GM19240 (cell line): ENCODE results near the gene HAPLN2.
"Not testable (repeated sequence)": the region's sequence is repeated elsewhere in the genome, so short reads cannot be mapped to it uniquely, and the experiment has no call there.

ENCODE experiments used
- DNase-seq: peaks from one replicate; pipeline ENCODE4 v3.0.0; 2011; ENCODE audit warnings: low spot score; ENCODE audit not compliant: insufficient read length

The HAPLN2 gene

DNA sequence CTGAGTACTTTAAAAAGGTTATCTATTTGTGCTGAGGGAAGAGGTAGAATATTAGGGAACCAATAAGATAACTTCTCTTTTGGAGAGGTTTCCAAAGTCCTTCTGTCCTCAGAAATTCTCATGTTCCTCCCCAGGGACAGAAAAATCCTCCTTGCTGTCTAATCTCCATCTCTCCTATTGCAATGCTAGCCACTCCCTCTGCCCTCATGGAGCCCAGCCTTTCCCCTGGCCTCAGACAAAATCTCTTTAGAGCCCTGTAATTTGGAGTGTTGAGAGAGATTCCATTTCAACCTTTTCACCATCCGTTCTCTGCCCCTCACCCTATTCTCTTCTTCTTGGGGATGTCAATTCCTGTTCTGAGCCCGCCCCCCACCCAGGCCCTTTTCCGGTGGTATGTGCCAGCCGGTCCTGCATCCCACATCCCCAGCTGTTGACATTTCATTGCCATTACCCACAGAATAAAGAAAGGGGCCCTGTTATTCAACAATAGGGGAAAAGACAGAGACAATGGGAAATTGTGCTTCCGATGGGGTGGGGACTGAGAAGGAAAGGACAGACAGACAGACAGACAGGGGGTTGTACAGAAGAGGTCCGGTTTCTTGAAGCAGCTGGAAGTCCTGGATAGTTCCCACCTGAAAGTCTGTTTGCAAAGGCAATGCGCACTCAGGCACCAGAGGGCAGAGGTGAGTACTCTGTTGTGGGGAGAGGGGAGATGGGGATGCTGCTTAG lies at the start of gene HAPLN2:
TSS of gene HAPLN2 (plus strand) at position 563 of the 729 bp plus-strand sequence. CDS start 4,076 bp downstream, outside the sequence.
- DNase-seq: no peak

DNA sequence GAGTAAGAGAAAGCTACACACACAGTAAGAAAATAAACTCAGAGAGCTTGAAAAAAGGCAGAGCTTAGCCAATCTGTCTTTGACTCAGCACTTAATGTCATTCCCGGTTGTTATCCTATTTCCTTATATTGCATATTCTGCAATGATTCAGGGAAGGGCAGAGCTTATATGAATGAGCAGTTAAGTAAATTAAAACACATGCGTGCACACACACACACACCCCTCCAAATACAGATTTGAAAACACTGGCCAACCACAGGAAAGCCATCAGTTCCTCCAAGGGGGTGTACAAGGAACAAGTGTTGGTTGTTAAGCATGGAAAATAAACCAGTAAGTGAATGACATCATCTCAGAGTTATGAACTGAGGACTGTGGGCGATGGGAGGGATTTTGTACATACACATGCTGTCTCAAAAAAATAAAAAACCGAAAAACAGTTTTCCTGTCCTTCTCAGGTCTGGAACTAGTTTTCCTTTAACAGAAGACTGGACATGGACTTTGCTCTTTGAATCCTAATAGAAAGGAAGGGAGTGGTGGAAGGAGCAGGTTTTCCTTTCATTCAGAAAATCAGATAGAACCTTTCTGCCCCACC lies 47.9 kb upstream of the HAPLN2 start:
- no peak for DNase-seq

DNA sequence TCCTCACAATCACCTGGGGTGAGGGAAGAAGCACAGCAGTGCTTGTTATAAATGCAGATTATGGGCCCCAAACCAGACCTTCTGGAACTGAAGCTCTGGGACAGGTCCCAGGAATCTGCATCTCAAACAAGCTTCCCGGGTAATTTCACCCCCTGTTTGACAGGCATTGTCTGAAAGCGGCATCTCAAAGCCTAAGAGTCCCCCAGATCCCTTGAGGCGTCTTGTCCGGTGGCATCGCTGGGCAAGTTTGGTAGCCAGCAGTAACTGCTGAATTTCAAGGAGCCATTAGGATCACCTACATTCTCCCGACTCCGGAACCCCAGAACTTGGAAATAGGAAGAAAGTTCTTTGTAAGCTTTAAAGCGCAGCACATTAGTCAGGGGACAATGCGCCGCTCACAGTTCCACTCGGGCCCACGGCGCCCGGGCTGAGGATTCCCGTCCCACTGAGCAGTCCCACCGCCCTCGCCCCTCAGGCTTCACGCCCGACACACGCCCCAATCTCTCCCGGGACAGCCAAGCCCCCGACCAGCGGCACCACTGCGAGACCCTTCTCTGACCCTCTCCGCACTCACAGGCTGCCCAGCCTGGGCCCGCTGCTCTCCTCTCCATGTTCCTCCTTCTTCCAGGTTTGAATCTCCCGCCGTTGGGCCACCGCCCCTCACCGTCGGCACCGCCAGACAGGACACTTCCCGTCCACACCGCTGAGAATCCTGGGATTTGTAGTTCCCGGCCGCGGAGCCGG lies 47.1 kb upstream of the HAPLN2 start, which contains the start of gene IQGAP3:
TSS of gene IQGAP3 (minus strand) at position 647 of the 744 bp plus-strand sequence. CDS start at position 611, 36 bp downstream.
- peak; percentile 95 for DNase-seq

DNA sequence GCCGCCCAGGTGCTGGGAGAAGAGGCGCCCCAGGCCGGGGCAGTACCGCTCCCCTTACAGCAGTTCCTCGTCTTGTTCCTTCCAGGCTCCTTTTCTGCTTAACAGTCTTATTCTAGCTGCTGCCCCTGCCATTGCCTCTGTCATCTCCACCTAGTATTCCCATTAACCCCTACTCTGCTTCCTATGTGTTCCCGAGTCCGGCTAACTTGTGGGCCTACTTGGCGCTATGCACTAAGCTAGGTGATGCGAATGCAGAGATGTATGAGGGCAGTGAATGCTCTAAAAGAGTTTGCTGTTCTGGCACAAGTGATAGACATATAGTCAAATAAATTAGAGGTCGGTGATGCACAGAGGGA lies 46.6 kb upstream of the HAPLN2 start:
- no peak for DNase-seq

DNA sequence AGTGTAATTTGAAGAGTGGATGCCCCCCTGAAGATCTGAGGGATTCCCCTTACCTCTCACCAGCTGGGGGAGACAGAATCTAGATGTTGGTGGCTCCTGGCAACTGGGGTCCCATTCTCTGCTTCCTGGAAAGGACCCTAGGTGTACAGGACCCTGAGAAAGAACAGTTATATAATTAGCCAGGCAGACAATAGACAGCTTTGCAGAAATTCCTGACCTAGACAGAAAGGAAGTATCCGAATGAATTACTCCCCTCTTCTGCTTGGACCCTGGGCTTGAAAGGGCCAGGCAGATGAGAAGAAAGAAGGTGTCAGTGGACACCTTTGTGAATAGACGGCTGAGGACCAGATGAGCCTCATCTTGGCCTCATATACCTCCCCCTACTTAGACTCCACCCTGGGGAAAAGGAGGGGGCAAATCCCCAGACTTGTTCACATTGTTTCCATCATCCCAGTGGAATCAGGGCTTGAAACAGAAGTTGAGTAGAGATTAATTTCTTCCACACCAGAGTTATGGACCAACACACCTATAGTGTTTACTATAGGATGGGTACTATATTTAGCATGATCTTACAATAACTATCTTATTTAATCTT lies 45.1 kb upstream of the HAPLN2 start:
- DNase-seq: no peak

DNA sequence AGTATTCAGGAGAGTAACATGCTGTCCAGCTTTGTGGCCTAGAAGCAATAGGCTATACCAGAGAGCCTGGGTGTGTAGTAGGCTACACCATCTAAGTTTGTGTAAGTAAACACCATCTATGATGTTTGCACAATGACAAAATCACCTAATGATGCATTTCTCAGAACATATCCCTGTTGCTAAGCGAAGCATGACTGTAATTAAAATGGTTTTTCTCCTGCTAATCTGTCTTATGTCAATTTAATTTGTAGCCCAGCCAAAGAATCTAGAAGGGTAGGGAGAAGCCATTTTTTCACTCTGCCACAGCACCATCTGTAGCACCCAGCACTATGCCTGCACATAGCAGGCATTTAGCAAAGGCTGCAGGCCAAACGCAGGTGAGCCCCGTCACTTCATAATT lies 41.7 kb upstream of the HAPLN2 start:
- no peak for DNase-seq

DNA sequence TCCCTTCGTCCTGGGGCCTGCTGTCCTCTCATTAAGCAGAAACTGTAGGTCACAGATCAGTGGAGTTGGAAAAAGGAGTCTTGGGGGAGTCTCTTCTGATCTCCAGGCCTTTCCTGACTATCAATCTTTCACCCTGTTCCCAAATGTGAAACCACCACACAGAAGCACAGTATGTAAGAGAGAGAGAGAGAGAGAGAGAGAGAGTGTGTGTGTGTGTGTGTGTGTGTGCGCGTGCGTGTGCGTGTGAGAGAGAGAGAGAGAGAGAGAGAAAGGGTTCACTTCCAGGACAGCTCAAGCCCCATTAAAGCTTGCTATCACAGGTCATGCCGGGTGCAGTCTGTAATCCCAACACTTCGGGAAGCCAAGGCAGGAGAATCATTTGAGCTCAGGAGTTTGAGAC lies 41.2 kb upstream of the HAPLN2 start:
- DNase-seq: no peak

DNA sequence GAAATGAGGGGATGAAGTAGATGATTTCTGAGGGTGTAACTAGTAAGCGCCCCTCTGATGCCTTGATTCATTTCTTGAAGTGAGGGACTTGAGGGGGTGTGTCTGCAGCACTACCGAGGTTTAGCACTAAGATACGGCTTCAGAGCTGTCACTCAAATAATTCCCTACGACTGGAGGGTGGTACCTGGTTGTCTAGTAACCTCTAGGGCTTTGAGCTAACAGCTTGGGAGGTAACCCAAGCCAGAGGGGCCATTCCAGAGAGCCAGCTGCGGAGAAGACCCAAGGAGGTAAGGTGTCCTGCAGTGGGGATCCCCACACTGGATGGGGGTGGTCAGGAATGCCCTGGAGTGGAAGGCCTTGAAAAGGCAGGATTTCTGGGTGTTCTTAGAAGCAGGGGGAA lies 39.7 kb upstream of the HAPLN2 start, which contains the start of gene TTC24:
TSS of gene TTC24 (plus strand) at position 252 of the 400 bp plus-strand sequence. CDS start 1,642 bp downstream, outside the sequence.
- no peak for DNase-seq

DNA sequence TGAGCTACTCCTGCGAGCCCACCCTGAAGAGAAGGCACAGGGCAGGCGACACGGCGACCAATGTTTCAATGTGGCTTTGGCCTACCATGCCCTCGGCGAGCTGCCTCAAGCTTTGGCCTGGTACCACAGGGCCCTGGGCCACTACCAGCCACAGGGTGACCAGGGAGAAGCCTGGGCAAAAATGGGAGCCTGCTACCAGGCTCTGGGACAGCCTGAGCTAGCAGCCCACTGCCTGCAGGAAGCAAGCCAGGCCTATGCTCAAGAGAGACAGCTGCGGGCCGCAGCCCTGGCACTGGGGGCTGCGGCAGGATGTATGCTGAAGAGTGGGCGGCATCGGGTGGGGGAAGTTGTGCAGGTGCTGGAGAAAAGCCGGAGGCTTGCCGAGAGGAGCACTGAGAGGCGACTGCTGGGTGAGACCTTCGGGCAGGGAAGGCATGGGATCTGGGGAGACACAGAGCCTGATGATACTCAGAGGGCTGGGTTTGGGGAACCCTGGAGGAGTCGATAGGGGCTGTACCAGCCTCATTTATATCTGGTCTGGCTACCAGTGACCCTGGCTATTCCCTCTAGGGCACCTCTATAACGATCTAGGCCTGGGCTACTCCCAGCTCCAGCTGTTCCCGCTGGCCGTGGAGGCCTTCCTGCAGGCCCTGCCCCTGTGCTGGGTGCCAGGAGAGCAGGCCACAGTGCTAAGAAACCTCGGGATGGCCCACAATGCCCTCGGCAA lies 37.4 kb upstream of the HAPLN2 start:
- no peak for DNase-seq

DNA sequence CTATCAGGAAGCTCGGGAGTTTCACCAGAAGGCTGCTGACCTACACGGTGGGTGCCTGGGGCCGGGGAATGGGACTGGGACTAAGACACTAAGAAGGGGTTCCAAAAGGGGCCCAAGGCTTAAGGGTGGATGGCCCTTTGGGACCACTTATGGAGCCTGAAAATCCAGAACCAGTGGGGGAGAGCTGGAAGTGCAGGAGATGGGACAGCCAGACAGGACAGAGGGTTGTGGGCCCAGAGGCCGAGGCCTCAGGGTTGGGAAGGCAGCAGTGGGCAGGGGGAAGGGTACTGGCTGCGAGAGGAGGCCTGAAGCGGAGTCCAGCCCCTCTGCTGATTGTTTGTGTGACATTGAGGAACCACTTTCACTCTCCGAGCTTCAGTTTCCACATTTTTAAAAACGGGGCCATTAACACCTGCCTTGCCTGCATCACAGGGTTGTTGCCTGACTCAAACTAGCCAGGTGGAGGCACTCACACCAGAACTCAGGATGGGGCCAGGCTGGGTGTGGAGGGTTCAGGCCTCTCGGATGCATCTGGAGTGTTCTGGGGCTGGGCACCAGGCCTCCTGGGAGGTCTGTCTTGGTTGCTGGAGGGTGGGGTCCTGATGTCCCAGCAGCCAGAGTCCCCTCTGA lies 36.7 kb upstream of the HAPLN2 start:
- no peak for DNase-seq

DNA sequence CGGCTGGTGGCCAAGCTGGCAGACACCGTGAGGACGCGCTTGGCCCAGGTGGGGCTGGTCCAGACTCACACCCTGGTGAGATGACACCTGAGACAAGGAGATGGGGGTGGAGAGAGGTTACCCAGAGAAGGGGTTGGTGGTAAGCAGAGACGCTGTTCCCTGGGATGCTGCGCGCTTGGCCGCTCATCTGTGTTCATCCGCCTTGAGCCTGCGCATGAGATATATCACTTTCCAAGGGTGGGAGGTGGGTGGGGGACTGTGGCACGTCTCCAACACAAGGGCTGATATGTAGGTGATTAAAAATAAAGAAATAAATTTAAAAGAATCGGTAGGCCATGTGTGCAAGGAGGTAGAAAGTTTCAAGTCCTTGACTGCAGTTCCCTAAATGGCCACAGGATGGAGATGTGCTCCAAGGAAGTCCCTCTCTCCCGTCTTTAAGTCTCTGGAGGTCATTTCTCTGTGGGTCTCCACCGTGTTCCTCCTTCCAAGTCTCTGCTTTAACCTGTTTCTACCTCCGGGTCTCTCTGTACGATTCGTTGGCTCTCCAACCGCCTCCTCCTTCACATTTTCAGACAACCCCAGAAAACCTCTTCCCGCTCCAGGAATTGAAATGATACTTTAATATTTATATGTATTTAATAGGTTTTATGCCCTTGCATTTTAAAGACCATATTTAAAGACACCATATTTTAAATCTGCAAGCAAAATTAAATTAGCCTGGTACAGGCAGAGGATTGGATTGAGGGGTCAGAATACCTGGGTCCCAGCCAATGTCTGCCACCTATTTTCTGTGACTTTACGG lies 35.2 kb upstream of the HAPLN2 start:
- DNase-seq: peak; percentile 66

DNA sequence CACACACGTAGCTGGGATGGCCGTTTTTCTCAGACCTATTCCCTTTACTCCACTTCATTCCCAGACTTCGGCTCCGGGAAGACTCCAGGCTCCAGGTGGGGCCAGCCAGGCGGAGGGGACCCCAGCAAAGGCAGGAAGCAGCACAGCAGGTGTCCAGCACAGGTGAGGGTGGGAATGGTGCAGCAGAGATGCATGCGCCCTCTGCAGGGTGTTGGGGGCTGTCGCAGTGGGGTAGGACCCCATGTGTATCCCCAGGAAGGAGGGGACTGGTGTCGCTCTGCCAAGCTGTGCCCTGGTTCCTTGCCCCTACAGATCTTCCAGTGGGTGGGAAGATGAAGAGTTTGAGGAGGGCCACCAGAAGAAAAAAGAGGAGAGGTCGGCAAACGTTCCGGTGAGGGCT lies 34.4 kb upstream of the HAPLN2 start:
- no peak for DNase-seq

DNA sequence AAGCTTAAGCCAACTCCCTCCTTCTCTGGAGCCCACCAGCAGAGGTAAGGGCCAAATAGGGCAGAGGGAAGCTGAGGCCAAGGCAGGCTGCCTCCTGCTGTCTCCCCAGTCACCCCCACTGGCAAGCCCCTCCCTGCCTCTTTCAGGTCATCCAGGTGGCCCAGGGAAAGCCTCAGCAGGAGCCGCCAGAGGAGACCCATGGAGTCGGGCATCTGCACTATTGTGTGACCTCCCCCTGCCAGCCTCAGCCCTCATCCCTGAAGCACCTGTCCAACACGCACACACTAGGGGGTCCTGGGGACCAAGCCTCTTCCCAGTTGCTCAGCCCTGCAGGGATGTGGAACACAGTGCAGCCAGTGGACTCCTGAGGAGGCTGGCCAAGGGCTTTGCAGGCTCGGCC lies 32.9 kb upstream of the HAPLN2 start:
- DNase-seq: no peak

DNA sequence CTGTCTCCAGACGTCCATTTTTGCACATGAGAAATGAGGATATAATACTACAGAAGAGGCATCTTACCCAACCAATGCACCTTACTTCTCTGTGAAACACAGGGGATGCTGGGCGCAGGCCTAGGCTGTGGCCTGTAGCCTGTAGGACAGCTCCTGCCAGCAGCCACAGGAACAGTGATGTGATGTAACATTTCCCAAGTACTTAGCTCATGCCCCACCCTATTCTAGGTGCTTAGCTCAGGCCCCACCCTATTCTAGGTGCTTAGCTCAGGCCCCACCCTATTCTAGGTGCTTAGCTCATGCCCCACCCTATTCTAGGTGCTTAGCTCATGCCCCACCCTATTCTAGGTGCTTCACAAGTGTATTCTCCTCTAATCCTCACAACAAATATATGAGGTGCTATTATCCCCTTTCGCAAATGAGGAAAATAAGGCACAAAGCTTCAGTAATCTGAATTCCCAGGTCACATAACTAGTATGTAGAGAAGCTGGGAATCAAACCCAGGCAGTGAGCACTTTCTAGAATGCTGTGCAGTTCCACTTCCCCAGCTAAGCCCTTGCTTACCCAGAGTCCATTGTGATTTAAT lies 32.2 kb upstream of the HAPLN2 start:
- DNase-seq: no peak

DNA sequence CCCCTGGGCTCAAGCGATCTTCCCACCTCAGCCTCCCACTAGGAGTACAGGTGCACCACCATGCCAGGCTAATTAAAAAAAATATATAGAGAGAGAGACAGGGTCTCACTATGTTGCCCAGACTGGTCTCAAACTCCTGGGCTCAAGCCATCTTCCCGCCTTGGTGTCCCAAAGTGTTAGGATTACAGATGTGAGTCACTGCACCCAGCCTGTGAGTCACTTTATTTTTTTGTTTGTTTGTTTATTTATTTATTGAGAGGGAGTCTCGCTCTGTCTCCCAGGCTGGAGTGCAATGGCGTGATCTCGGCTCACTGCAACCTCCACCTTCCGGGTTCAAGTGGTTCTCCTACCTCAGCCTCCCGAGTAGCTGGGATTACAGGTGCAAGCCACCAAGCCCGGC lies 31.3 kb upstream of the HAPLN2 start:
- not testable (repeated sequence) for DNase-seq

DNA sequence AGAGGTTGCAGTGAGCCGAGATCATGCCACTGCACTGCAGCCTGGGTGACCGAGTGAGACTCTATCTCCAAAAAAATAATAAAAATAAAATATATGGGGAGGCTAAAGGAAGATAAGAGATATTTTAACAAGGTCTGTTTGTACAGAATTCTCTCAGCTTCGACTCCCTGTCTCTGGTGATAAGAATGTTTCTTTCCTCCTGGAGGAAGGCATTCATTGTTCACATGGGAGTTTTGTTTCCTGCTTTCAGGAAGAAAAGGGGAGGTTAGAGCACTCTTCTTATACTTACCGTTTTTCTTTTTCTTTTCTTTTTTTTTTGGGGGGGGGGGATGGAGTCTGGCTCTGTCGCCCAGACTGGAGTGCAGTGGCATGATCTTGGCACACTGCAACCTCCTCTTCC lies 29.7 kb upstream of the HAPLN2 start:
- DNase-seq: no peak

DNA sequence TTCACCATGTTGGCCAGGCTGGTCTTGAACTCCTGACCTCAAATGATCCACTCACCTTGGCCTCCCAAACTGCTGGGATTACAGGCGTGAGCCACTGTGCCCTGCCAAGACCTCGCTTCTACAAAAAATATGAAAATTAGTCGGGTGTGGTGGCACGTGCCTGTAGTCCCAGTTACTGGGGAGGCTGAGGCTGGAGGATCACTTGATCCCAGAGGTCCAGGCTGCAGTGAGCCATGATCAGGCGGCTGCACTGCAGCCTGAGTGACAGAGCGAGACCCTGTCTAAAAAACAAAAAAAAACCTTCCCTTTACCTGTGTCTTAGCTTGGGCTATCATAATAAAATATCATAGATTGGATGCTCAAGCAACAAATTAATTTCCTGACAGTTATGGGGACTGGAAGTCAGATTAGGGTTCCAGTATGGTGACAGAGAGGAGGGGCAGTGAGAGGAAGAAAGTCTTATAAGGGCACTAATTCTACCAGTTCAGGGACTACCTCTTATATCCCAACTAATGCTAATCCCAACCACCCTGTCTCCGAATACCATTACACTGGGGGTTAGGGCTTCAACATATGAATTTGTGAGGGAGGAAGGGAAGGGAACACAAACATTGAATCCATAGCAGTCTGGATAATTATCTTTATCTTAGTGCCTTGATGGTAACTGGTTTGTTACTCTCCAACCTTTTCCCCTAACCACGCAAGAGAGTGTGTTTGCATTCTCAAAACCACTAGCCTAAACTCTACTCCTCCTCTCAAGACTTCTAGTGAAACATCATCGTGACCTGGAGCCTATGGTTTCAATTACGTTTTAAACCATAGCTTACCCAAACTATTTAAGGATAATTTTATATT lies 28.7 kb upstream of the HAPLN2 start:
- DNase-seq: no peak

DNA sequence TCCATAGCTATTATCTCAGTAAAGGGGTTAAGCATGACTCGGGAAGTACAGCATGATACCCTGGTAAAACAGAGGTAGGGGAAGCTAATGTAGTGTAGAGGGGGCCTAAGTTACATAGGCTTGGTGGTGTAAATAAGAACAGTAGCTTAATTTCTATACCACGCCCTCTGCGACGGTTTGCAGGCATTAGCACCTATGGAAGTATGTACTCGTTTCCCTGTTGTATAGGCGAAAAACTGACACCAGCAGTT lies 28.1 kb upstream of the HAPLN2 start:
- no peak for DNase-seq
